ENCODE data around the gene FXYD1. TPM values are rescaled to one million over a fixed set of nuclear protein-coding genes. Genes with fewer than 3 reads are reported as not detected.

FXYD1 gene
- total and polyA plus RNA-seq, 2 of the 8 experiments (the other 6 are each of a cell fraction or from before 2014, with no cell fraction given): 1.6 to 8.1 TPM

- H2BK5ac ChIP-seq (ENCODE audit: low read depth, low read length): no peak overlapping the region
- CTCF ChIA-PET (ENCODE audit: partially characterized antibody): interaction anchor here (0.9 to 2.4 kb wide), 4 partner anchors 11 to 25 kb away, joined by 3 to 7 read pairs (median 4); partner anchors contain the start of gene LGI4
- H3K23ac ChIP-seq (ENCODE audit: insufficient read length): no peak overlapping the region
- no peak for TF ChIP-seq SAP30 (IDR thresholded peaks at IDR 0.05; ENCODE audit: insufficient read depth, insufficient replicate concordance, low read length)
- TF ChIP-seq POLR2AphosphoS5 (IDR thresholded peaks at IDR 0.05; ENCODE audit: low read depth, low read length): no peak
- no peak for TF ChIP-seq GTF2F1 (IDR thresholded peaks at IDR 0.05; ENCODE audit: borderline replicate concordance, low read depth, low read length)
- TF ChIP-seq KDM5A (IDR thresholded peaks at IDR 0.05; ENCODE audit: low read length): no peak
- TF ChIP-seq RFX5 (IDR thresholded peaks at IDR 0.05; ENCODE audit: borderline replicate concordance, low read depth, low read length): no peak
- TF ChIP-seq E2F6 (IDR thresholded peaks at IDR 0.05): no peak
- H3K27me3 ChIP-seq (replicated peaks in 1 of 4; ENCODE audit: control insufficient read depth in 3 of 4, extremely low read depth in 1 of 4, insufficient read depth in 3 of 4, low read length in 3 of 4): no peaks in the 10 kb centered on the region
- no peaks in the 10 kb centered on the region for H3K9me3 ChIP-seq (ENCODE audit: insufficient read depth in 2 of 2, low read depth in 1 of 2, low read length in 1 of 2)
- H3K23me2 ChIP-seq (ENCODE audit: low read depth, low read length): peaks cover 3% of the 10 kb centered on the region; the same call in 1 of the 2 replicates
- no peak overlapping the region for H3K4ac ChIP-seq (replicated peaks; ENCODE audit: insufficient read length, low read depth, low read length)
- no peak overlapping the region for H2BK20ac ChIP-seq (ENCODE audit: low read length)
- no peak overlapping the region for H3K9ac ChIP-seq (replicated peaks in 1 of 4; ENCODE audit: extremely low read depth in 1 of 4, low read depth in 3 of 4, low read length in 3 of 4)
- no peak overlapping the region for H3K4me2 ChIP-seq (ENCODE audit: insufficient read depth in 1 of 2, low read depth in 2 of 2, low read length in 2 of 2)
- peaks cover 0 to 11% of the 10 kb centered on the region in 2 experiments; a peak in 1 of 4 replicates for H3K79me2 ChIP-seq (ENCODE audit: control insufficient read depth in 1 of 2, insufficient read depth in 2 of 2, low read length in 2 of 2)
- no peak overlapping the region for H2AFZ ChIP-seq (ENCODE audit: low read length)
- DNase-seq (ENCODE audit: low read depth in 1 of 2, low spot score in 2 of 2) (no peak), FAIRE-seq (no peak)
- H3K14ac ChIP-seq (ENCODE audit: insufficient read length): no peak overlapping the region
- H3K36me3 ChIP-seq (ENCODE audit: control insufficient read depth in 2 of 4, insufficient read depth in 4 of 4, low read length in 3 of 4): peaks cover 5 to 52% (median 31%) of the 10 kb centered on the region in 4 experiments; a peak in 7 of 8 replicates
- no peak overlapping the region for H2BK15ac ChIP-seq (ENCODE audit: low read length)
- no peak overlapping the region for H2BK120ac ChIP-seq (replicated peaks; ENCODE audit: low read depth, low read length)
- H3K27ac ChIP-seq (ENCODE audit: low read depth, low read length): no peak overlapping the region
- no peak overlapping the region for H3K4me3 ChIP-seq (ENCODE audit: extremely low read depth in 1 of 4, insufficient read depth in 2 of 4, low read depth in 3 of 4, low read length in 4 of 4)
- H2AK5ac ChIP-seq (ENCODE audit: low read depth, low read length): no peak overlapping the region
- 88% methylated on average over 8 of the region's 8 CpGs; no CpG with 5 or more reads in 1 of the 2 experiments for WGBS, 2 experiments (ENCODE audit: extremely low coverage in 1 of 2, insufficient coverage in 1 of 2, insufficient read length in 1 of 2, insufficient replicate concordance in 2 of 2, low coverage in 1 of 2, low lambda C conversion rate in 2 of 2, missing lambda C conversion rate in 1 of 2)
- H4K5ac ChIP-seq (ENCODE audit: insufficient read length, low read depth, low read length): no peak overlapping the region
- no peak overlapping the region for H4K91ac ChIP-seq (replicated peaks; ENCODE audit: insufficient read length, low read length)
- peaks cover 1 to 7% of the 10 kb centered on the region in 2 experiments for H4K20me1 ChIP-seq (replicated peaks in 1 of 2; ENCODE audit: control insufficient read depth in 1 of 2, insufficient read depth in 2 of 2, low read length in 2 of 2)
- no peak overlapping the region for H2BK12ac ChIP-seq (ENCODE audit: low read depth, low read length)
- no peak overlapping the region for H3K18ac ChIP-seq (ENCODE audit: extremely low read depth, low read length)
- peaks cover 0 to 7% (median 7%) of the 10 kb centered on the region in 4 experiments; a peak in 5 of 7 replicates for H3K4me1 ChIP-seq (replicated peaks in 1 of 4; ENCODE audit: control insufficient read depth in 3 of 4, insufficient read depth in 4 of 4, low read length in 3 of 4)
- H3K56ac ChIP-seq (replicated peaks; ENCODE audit: insufficient read length, low read depth, low read length): no peak overlapping the region
- H4K8ac ChIP-seq (ENCODE audit: extremely low read depth, insufficient read depth, low read length): no peak overlapping the region
- POLR2A ChIA-PET (ENCODE audit: partially characterized antibody): interaction anchor here (0.7 to 2.3 kb wide), 5 partner anchors 9 to 19 kb away, joined by 3 to 8 read pairs (median 3); no protein-coding TSS in a partner anchor
- H3K79me1 ChIP-seq (ENCODE audit: low read depth, low read length): peaks cover 6% of the 10 kb centered on the region
These were observed 21.0 kb downstream of the FXYD1 start for GRCh38 chr19:35159606-35160005.

All from H1 (cell line).